GM12875 (cell line): ENCODE data around the gene SP2.

Experiments used
- H3K4me3 ChIP-seq: one replicate; pipeline ENCODE4 v1.5.1; 2011; ENCODE audit warnings: low read depth, low read length, control low read depth
- TF ChIP-seq, protein P1 (sequence below): IDR thresholded peaks from 2 replicates; pipeline ENCODE4 v1.5.1; 2011; ENCODE audit warnings: low read depth, mild to moderate bottlenecking, control low read depth, inconsistent platforms, low read length, moderate library complexity, borderline replicate concordance; ENCODE audit not compliant: insufficient read depth

SP2 gene

GRCh38 chr17:47946516-47946915 is 50.5 kb downstream of the SP2 start:
- TF ChIP-seq, protein P1, sequence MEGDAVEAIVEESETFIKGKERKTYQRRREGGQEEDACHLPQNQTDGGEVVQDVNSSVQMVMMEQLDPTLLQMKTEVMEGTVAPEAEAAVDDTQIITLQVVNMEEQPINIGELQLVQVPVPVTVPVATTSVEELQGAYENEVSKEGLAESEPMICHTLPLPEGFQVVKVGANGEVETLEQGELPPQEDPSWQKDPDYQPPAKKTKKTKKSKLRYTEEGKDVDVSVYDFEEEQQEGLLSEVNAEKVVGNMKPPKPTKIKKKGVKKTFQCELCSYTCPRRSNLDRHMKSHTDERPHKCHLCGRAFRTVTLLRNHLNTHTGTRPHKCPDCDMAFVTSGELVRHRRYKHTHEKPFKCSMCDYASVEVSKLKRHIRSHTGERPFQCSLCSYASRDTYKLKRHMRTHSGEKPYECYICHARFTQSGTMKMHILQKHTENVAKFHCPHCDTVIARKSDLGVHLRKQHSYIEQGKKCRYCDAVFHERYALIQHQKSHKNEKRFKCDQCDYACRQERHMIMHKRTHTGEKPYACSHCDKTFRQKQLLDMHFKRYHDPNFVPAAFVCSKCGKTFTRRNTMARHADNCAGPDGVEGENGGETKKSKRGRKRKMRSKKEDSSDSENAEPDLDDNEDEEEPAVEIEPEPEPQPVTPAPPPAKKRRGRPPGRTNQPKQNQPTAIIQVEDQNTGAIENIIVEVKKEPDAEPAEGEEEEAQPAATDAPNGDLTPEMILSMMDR: no peak

DNA sequence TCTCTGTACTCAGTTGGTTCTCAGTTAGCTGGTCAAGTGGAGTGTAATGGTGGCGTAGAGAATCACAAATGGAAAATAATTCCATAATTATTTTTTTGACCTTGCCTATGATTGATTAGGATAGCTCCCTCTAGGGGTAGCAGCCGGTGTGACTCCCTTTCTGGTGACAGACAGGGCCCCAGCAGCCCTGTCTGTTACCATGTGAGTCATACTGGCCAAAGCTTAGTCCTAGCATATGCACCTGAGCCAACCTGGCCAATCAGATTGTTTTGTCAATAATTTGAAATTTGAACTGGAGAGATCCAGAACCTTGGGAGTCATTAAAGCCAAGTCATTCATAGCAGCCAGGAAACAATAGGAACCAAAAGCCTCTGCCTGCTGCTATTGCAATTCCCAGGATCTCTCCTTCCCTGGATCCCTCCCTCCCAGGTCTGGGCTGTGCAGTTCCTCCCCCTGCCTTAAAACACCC is 50.9 kb downstream of the SP2 start:
- TF ChIP-seq, protein P1: peak; percentile 73
- H3K4me3 ChIP-seq: no peak overlapping the region

More at GRCh38 chr17:47946516-47946915, 50.5 kb downstream of the SP2 start:
- H3K4me3 ChIP-seq: no peak overlapping the region

GRCh38 chr17:47948706-47949196 is 52.7 kb downstream of the SP2 start:
- no peak overlapping the region for H3K4me3 ChIP-seq
- TF ChIP-seq, protein P1: no peak

- no peak overlapping the region for H3K4me3 ChIP-seq
- TF ChIP-seq, protein P1: peak; percentile 92
These were observed 53.2 kb downstream of the SP2 start for GRCh38 chr17:47949197-47949759.

DNA sequence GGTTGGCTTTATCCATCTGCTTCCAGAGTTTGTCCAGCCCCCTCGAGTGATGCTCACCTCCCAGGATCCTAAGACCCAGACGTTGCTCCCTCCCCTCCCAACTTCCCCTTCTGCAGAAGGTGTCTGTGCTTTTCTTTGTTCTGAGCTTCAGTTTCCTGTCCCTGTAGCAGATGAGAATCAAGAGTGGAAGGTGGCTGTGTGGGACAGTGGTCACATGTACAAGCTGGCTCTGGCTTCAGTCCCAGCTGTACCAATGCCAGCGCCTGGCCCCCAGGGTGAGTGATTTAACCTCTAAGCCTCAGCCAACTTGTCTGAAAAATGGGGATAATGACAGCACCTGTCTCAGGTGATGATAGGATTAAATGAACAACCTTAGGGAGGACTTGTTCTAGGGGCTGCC is 53.9 kb downstream of the SP2 start:
- TF ChIP-seq, protein P1: no peak
- H3K4me3 ChIP-seq: no peak overlapping the region

GRCh38 chr17:47950448-47950847 is 54.4 kb downstream of the SP2 start:
- no peak overlapping the region for H3K4me3 ChIP-seq
- TF ChIP-seq, protein P1: no peak
